Measurements from ENCODE around the gene GXYLT1.

- TF ChIP-seq CTCF (IDR thresholded peaks at IDR 0.05) (no peak), POLR2A (IDR thresholded peaks at IDR 0.05) (no peak)
Observed at GRCh38 chr12:42178101-42178500, 33.4 kb upstream of the GXYLT1 start.

Measured in Peyer's patch (tissue), 4 donors.